NB4 (cell line): ENCODE measurements around the gene GNA15.

Experiments used
- CTCF ChIP-seq: IDR thresholded peaks from one replicate; pipeline ENCODE4 v1.5.1; 2012; ENCODE audit warnings: low read depth, low read length
- POLR2A ChIP-seq: IDR thresholded peaks from 2 replicates; pipeline ENCODE4 v1.6.1; 2011; ENCODE audit warnings: mild to moderate bottlenecking; ENCODE audit not compliant: insufficient read length; ENCODE audit errors: extremely low read depth

DNA sequence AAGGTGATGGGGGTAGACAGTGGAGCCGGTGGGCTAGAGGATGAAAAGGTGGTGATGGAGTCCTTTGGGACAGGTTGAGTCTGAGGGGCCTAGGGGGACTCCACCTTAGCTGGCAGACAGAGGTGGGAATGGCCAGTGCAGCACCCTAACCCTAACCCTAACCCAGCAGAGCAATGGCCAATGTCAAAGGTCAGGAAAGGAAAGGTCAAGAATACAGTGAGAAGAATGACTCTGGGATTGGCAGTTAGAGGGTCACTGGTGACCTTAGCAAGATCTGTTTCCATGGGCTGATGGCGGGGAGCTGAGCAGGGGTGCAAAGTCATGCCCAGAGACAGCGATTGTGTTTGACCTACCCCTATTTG lies 16.6 kb downstream of the GNA15 start:
- TF ChIP-seq CTCF (no peak), POLR2A (no peak)
